Sigmoid colon (tissue), 4 donors: ENCODE measurements around the gene LEO1.

Experiments used
- EP300 ChIP-seq, 4 donors: sonication (generic); formaldehyde crosslinking; IDR thresholded peaks; one replicate each; pipeline ENCODE4 v1.6.1; 2017; ENCODE audit warnings: antibody characterized with exemption in 4 of 4
- POLR2A ChIP-seq, 2 donors: fragments of 450-650 bp; IDR thresholded peaks; one replicate each; pipeline ENCODE4 v1.6.1; 2016; ENCODE audit warnings: antibody characterized with exemption in 2 of 2, mild to moderate bottlenecking in 2 of 2, moderate library complexity in 2 of 2
- POLR2AphosphoS5 ChIP-seq, 4 donors: sonication (generic); formaldehyde crosslinking; IDR thresholded peaks; one replicate each; pipeline ENCODE4 v1.6.1; 2017; ENCODE audit warnings: antibody characterized with exemption in 4 of 4
- TF ChIP-seq, protein P1 (sequence below), 4 experiments: fragments of 450-650 bp in 3 of 4; fragments of 200-600 bp in 1 of 4; IDR thresholded peaks; one replicate each; pipeline ENCODE4 v1.5.1; 2016 to 2019; ENCODE audit warnings: antibody characterized with exemption in 4 of 4, mild to moderate bottlenecking in 3 of 4, moderate library complexity in 2 of 4

DNA sequence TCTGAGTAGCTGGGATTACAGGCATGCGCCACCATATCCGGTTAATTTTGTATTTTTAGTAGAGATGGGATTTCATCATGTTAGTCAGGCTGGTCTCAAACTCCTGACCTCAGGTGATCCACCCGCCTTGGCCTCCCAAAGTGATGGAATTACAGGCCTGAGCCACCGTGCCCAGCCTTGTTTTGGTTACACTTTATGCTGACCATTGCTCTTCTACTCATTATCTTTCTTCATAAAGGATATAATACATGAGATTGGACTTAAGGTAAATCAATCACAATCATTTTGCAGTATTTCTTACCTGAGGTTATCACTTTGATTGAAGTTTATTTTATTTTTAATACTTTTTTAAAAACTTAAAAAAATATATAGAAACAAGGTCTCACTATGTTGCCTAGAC lies 2.2 kb upstream of the LEO1 start:
- TF ChIP-seq, protein P1, sequence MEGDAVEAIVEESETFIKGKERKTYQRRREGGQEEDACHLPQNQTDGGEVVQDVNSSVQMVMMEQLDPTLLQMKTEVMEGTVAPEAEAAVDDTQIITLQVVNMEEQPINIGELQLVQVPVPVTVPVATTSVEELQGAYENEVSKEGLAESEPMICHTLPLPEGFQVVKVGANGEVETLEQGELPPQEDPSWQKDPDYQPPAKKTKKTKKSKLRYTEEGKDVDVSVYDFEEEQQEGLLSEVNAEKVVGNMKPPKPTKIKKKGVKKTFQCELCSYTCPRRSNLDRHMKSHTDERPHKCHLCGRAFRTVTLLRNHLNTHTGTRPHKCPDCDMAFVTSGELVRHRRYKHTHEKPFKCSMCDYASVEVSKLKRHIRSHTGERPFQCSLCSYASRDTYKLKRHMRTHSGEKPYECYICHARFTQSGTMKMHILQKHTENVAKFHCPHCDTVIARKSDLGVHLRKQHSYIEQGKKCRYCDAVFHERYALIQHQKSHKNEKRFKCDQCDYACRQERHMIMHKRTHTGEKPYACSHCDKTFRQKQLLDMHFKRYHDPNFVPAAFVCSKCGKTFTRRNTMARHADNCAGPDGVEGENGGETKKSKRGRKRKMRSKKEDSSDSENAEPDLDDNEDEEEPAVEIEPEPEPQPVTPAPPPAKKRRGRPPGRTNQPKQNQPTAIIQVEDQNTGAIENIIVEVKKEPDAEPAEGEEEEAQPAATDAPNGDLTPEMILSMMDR (IDR thresholded peaks at IDR 0.05) = no peak
- TF ChIP-seq POLR2A (IDR thresholded peaks at IDR 0.05) = no peak
- no peak for TF ChIP-seq POLR2AphosphoS5 (IDR thresholded peaks at IDR 0.05)
- TF ChIP-seq EP300 (IDR thresholded peaks at IDR 0.05) = no peak
